Ovary (tissue), 3 donors: Measurements from ENCODE around the gene SBF2.

Source experiments
- EP300 ChIP-seq: sonication (generic); formaldehyde crosslinking; IDR thresholded peaks from one replicate; pipeline ENCODE4 v1.6.1; 2017; ENCODE audit warnings: antibody characterized with exemption
- POLR2A ChIP-seq: fragments of 450-650 bp; IDR thresholded peaks from one replicate; pipeline ENCODE4 v1.6.1; 2017; ENCODE audit warnings: antibody characterized with exemption, mild to moderate bottlenecking, moderate library complexity
- TF ChIP-seq, protein P1 (sequence below), 3 donors: fragments of 450-650 bp in 2 of 3; fragments of 200-600 bp in 1 of 3; IDR thresholded peaks; one replicate each; pipeline versions ENCODE4 v1.5.1 to v1.8.0; 2016 to 2022; ENCODE audit warnings: antibody characterized with exemption in 3 of 3, mild to moderate bottlenecking in 1 of 3
- donor health status: DM: no; HTN: no; CAD: no.

DNA sequence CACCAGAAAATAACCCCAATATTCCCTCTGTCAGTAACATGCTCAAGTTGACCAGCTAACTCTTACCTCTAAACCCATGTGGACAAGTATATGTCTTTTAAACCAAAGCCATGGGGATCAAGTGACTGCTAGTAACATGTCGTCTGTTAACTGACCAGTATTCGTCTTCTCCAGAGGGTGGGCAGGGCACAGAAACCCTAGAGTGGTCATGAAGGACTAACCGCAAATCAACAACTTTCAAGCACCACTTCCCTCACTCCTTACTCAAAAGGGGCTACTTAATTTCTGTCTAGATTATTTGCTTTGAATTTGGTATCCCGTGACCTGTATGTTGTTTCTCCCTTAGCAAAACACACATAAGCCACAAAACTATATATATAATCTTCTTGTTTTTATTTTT, 336.9 kb downstream of the SBF2 start:
- TF ChIP-seq, protein P1, sequence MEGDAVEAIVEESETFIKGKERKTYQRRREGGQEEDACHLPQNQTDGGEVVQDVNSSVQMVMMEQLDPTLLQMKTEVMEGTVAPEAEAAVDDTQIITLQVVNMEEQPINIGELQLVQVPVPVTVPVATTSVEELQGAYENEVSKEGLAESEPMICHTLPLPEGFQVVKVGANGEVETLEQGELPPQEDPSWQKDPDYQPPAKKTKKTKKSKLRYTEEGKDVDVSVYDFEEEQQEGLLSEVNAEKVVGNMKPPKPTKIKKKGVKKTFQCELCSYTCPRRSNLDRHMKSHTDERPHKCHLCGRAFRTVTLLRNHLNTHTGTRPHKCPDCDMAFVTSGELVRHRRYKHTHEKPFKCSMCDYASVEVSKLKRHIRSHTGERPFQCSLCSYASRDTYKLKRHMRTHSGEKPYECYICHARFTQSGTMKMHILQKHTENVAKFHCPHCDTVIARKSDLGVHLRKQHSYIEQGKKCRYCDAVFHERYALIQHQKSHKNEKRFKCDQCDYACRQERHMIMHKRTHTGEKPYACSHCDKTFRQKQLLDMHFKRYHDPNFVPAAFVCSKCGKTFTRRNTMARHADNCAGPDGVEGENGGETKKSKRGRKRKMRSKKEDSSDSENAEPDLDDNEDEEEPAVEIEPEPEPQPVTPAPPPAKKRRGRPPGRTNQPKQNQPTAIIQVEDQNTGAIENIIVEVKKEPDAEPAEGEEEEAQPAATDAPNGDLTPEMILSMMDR (IDR thresholded peaks at IDR 0.05): no peak
- TF ChIP-seq EP300 (no peak), POLR2A (no peak)
